GM23248 (cell line): ENCODE results near the gene MRPS22. TPM values are rescaled to one million over a fixed set of nuclear protein-coding genes. Genes with fewer than 3 reads are reported as not detected.

Experiments used
- DNase-seq: peaks from one replicate; pipeline ENCODE4 v3.0.0-alpha.2; 2015
- H2AFZ ChIP-seq: fragments of 200-600 bp; sonication (generic); 2 replicates; pipeline ENCODE4 v1.6.1; 2016; ENCODE audit warnings: antibody characterized with exemption
- H3F3A ChIP-seq: fragments of 200-600 bp; sonication (generic); 2 replicates; pipeline ENCODE4 v1.6.1; 2016; ENCODE audit warnings: mild to moderate bottlenecking, antibody characterized with exemption, mixed run types; ENCODE audit not compliant: insufficient read depth
- H3K27ac ChIP-seq: fragments of 200-600 bp; sonication (generic); 2 replicates; pipeline ENCODE4 v1.5.1; 2016; ENCODE audit warnings: mild to moderate bottlenecking
- H3K27me3 ChIP-seq: fragments of 200-600 bp; sonication (generic); replicated peaks from 2 replicates; pipeline ENCODE4 v1.6.1; 2016; ENCODE audit warnings: mild to moderate bottlenecking; ENCODE audit not compliant: insufficient read depth
- H3K36me3 ChIP-seq: fragments of 200-600 bp; sonication (generic); 2 replicates; pipeline ENCODE4 v1.6.1; 2016; ENCODE audit warnings: low read depth, mild to moderate bottlenecking
- H3K4me1 ChIP-seq: fragments of 200-600 bp; sonication (generic); 2 replicates; pipeline ENCODE4 v1.6.1; 2016; ENCODE audit warnings: mild to moderate bottlenecking; ENCODE audit not compliant: insufficient read depth
- H3K4me2 ChIP-seq: fragments of 200-600 bp; sonication (generic); one replicate; pipeline ENCODE4 v1.6.1; 2016; ENCODE audit warnings: mild to moderate bottlenecking; ENCODE audit not compliant: unreplicated experiment
- H3K4me3 ChIP-seq: fragments of 200-600 bp; sonication (generic); 2 replicates; pipeline ENCODE4 v1.5.1; 2016; ENCODE audit warnings: mild to moderate bottlenecking
- H3K79me2 ChIP-seq: fragments of 200-600 bp; sonication (generic); 2 replicates; pipeline ENCODE4 v1.6.1; 2016; ENCODE audit warnings: mild to moderate bottlenecking; ENCODE audit not compliant: insufficient read depth
- H3K9ac ChIP-seq: fragments of 200-600 bp; sonication (generic); 2 replicates; pipeline ENCODE4 v1.6.1; 2016; ENCODE audit warnings: mild to moderate bottlenecking
- H3K9me2 ChIP-seq: fragments of 200-600 bp; sonication (generic); 2 replicates; pipeline ENCODE4 v1.6.1; 2016; ENCODE audit warnings: mixed run types, mild to moderate bottlenecking, moderate library complexity; ENCODE audit not compliant: insufficient read depth
- H3K9me3 ChIP-seq: fragments of 200-600 bp; sonication (generic); one replicate; pipeline ENCODE4 v1.6.1; 2017; ENCODE audit warnings: low read depth
- H4K20me1 ChIP-seq: fragments of 200-600 bp; sonication (generic); 2 replicates; pipeline ENCODE4 v1.6.0; 2016; ENCODE audit not compliant: insufficient read depth
- EZH2 ChIP-seq: fragments of 200-600 bp; sonication (generic); IDR thresholded peaks from 2 replicates; pipeline ENCODE4 v1.6.1; 2018; ENCODE audit warnings: antibody characterized with exemption, mild to moderate bottlenecking; ENCODE audit not compliant: insufficient read depth, poor library complexity, severe bottlenecking
- EZH2phosphoT487 ChIP-seq: fragments of 200-600 bp; sonication (generic); IDR thresholded peaks from 2 replicates; pipeline ENCODE4 v1.6.1; 2018; ENCODE audit warnings: antibody characterized with exemption, moderate library complexity, mild to moderate bottlenecking, low read depth; ENCODE audit not compliant: insufficient read depth
- WGBS, 2 experiments: methylation state at CpG; one replicate each; pipeline ENCODE4 v1.1.6; 2015 to 2017; ENCODE audit warnings: low lambda C conversion rate in 2 of 2, low coverage in 1 of 2; ENCODE audit errors: missing lambda C conversion rate in 2 of 2; 5-methylcytosine and 5-hydroxymethylcytosine counted together
- in situ Hi-C: fragments of 300-500 bp; cut with MboI; formaldehyde crosslinking; loops from 2 replicates; pipeline ENCODE4 v1.15.0; 2020
- polyA plus RNA-seq: library from polyadenylated mRNA; unstranded; fragments of >200 nt; fragmentation: Nextera tagmentation; extraction: Ambion mirVana; gene quantifications from 2 replicates; pipeline ENCODE4 v1.2.1, GENCODE V29; 2016
- total RNA-seq: library from RNA; depleted of rRNA; stranded (reverse); fragments of >200 nt; shearing (Covaris generic); gene quantifications from 2 replicates; pipeline ENCODE4 v1.2.3, GENCODE V29; 2014

MRPS22 gene
- total and polyA plus RNA-seq, 2 experiments from 2014 or later: 62.5 to 63.2 TPM

- Histone ChIP-seq H3K36me3 (no peaks in the 10 kb centered on the region), H3K4me2 (no peak overlapping the region), H3F3A (no peaks in the 10 kb centered on the region), H3K4me1 (0 out of 2 replicates have a peak, but pooled peaks cover 3% of the 10 kb centered on the region), H3K9ac (no peak overlapping the region), H2AFZ (no peak overlapping the region), H3K27ac (no peak overlapping the region), H4K20me1 (no peaks in the 10 kb centered on the region), H3K9me3 (no peaks in the 10 kb centered on the region), H3K79me2 (no peaks in the 10 kb centered on the region), H3K4me3 (no peak overlapping the region), H3K9me2 (no peaks in the 10 kb centered on the region), H3K27me3 (no peaks in the 10 kb centered on the region; the same call in 1 of the 2 replicates)
- in situ Hi-C loops: loop anchor here (5.0 to 25.0 kb wide), 2 partner anchors 214 to 614 kb away; no protein-coding TSS in a partner anchor
- TF ChIP-seq EZH2: no peak
- no peak for TF ChIP-seq EZH2phosphoT487
- 61 to 68% methylated on average over 4 of the region's 4 CpGs for WGBS, 2 experiments
- no peak for DNase-seq
Observed at GRCh38 chr3:139326707-139327106, 17.1 kb upstream of the MRPS22 start.

- no peaks in the 10 kb centered on the region for H4K20me1 ChIP-seq
- no peaks in the 10 kb centered on the region for H3K36me3 ChIP-seq
- no peak overlapping the region for H3K4me2 ChIP-seq
- 0 out of 2 replicates have a peak, but pooled peaks cover 3% of the 10 kb centered on the region for H3K4me1 ChIP-seq
- H3K27ac ChIP-seq: no peak overlapping the region
- no peaks in the 10 kb centered on the region for H3K79me2 ChIP-seq
- no peaks in the 10 kb centered on the region for H3K9me2 ChIP-seq
- TF ChIP-seq EZH2phosphoT487: no peak
- TF ChIP-seq EZH2: no peak
- in situ Hi-C loops: loop anchor here (5.0 to 25.0 kb wide), 2 partner anchors 215 to 615 kb away; no protein-coding TSS in a partner anchor
- H2AFZ ChIP-seq: no peak overlapping the region
- H3K9ac ChIP-seq: no peak overlapping the region
- no peaks in the 10 kb centered on the region for H3F3A ChIP-seq
- DNase-seq: no peak
- no peak overlapping the region for H3K4me3 ChIP-seq
- H3K27me3 ChIP-seq: no peaks in the 10 kb centered on the region; the same call in 1 of the 2 replicates
- WGBS, 2 experiments: 74 to 80% methylated on average over 5 of the region's 5 CpGs
- H3K9me3 ChIP-seq: no peaks in the 10 kb centered on the region
Observed at GRCh38 chr3:139327231-139327630, 16.6 kb upstream of the MRPS22 start.

DNA sequence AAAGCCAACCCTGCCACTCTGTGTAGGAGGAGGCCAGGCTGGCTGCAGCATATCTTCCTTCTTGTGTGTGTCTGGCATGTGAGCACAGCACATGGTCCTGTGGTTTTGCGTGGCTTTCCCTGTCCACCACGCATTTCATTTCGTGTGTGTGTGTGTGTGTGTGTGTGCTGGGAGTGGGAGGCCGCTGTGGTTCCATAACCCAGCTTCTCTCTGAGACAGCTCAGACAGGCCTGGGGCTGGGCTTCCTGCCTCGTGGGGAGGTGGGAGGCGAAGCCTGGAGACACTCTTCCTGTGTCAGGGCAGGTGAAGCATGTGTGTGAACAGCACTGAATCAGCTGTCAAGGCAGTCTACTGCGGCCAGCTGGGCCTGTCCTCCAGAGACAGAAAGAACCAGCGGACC, 16.0 kb upstream of the MRPS22 start:
- no peak overlapping the region for H3K27ac ChIP-seq
- 0 out of 2 replicates have a peak, but pooled peaks cover 3% of the 10 kb centered on the region for H3K4me1 ChIP-seq
- H3K9ac ChIP-seq: no peak overlapping the region
- in situ Hi-C loops: loop anchor here (5.0 to 25.0 kb wide), 2 partner anchors 216 to 616 kb away; no protein-coding TSS in a partner anchor
- no peaks in the 10 kb centered on the region for H4K20me1 ChIP-seq
- TF ChIP-seq EZH2: no peak
- no peak for TF ChIP-seq EZH2phosphoT487
- no peaks in the 10 kb centered on the region for H3K9me3 ChIP-seq
- H3K9me2 ChIP-seq: no peaks in the 10 kb centered on the region
- WGBS, 2 experiments: 91 to 94% methylated on average over 8 of the region's 8 CpGs
- H3K36me3 ChIP-seq: no peaks in the 10 kb centered on the region
- no peaks in the 10 kb centered on the region; the same call in 1 of the 2 replicates for H3K27me3 ChIP-seq
- H3K79me2 ChIP-seq: no peaks in the 10 kb centered on the region
- no peak overlapping the region for H3K4me3 ChIP-seq
- no peak overlapping the region for H2AFZ ChIP-seq
- no peak for DNase-seq
- H3K4me2 ChIP-seq: no peak overlapping the region
- no peaks in the 10 kb centered on the region for H3F3A ChIP-seq

GRCh38 chr3:139328356-139328755, 15.5 kb upstream of the MRPS22 start:
- no peak overlapping the region for H3K4me3 ChIP-seq
- no peak for TF ChIP-seq EZH2phosphoT487
- no peaks in the 10 kb centered on the region for H3F3A ChIP-seq
- no peak for DNase-seq
- H3K4me2 ChIP-seq: no peak overlapping the region
- no peaks in the 10 kb centered on the region for H4K20me1 ChIP-seq
- H3K4me1 ChIP-seq: 0 out of 2 replicates have a peak, but pooled peaks cover 3% of the 10 kb centered on the region
- H3K9me3 ChIP-seq: no peaks in the 10 kb centered on the region
- no peaks in the 10 kb centered on the region for H3K9me2 ChIP-seq
- H3K27ac ChIP-seq: no peak overlapping the region
- 72 to 73% methylated on average over 4 of the region's 4 CpGs for WGBS, 2 experiments
- H3K9ac ChIP-seq: no peak overlapping the region
- in situ Hi-C loops: loop anchor here (5.0 to 25.0 kb wide), 2 partner anchors 216 to 616 kb away; no protein-coding TSS in a partner anchor
- no peaks in the 10 kb centered on the region; the same call in 1 of the 2 replicates for H3K27me3 ChIP-seq
- no peaks in the 10 kb centered on the region for H3K36me3 ChIP-seq
- H3K79me2 ChIP-seq: no peaks in the 10 kb centered on the region
- H2AFZ ChIP-seq: no peak overlapping the region
